HG03196 (cell line): ENCODE data around the gene EMP1.
"Not testable (repeated sequence)": the region's sequence is repeated elsewhere in the genome, so short reads cannot be mapped to it uniquely, and the experiment has no call there.

Source experiments
- ATAC-seq: cut with Tn5 transposase; IDR thresholded peaks from one replicate; pipeline ENCODE4 v1.9.1; 2021; ENCODE audit not compliant: unreplicated experiment

EMP1 gene

GRCh38 chr12:13255792-13256691 is 59.5 kb downstream of the EMP1 start:
- ATAC-seq = peak; percentile 93

DNA sequence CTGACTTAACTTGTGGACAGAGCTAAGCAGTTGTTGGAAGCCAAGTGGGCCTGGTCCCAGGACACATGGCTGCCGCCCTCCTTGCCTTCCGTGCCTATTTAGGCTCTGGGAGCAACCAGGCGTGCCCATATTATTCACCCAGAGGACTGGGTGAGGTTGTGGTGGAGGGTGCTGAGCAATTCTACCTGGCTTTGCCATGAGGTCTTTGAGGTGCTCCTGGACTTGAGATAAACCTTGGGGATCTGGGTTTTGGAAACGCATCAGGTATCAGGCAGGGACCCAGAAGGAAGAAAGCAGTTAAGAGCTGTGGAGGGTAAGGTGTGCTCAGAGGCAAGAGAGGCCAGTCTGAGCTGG is 60.1 kb downstream of the EMP1 start:
- ATAC-seq = no peak

DNA sequence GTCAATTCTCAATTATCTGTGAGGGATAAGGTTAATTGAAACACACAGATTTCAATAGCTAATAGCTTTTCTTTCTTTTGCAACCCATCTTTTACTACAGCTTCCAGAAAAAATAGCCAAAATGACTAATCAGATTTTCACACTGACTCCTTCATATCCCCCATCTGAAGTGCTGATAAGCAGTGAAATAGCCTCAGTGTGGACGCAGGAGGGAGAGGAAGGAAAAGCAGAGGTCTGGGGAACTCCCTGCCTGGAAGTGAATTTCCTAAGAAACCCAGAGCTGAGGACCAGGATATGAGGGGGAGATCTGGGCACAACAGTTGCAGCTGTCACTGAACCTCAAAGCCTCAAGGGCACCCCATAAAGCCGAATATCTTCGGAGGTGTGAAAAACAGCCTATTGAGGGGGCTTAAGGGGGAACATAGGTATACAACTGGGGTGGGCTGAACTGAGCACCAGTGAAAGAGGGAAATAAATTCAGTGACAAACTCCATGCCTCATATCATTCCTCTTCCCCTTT is 60.9 kb downstream of the EMP1 start:
- no peak for ATAC-seq

GRCh38 chr12:13258197-13258596 is 61.7 kb downstream of the EMP1 start:
- no peak for ATAC-seq

- ATAC-seq = no peak
Observed at GRCh38 chr12:13258717-13259119, 62.2 kb downstream of the EMP1 start.

- ATAC-seq = not testable (repeated sequence)
Observed at GRCh38 chr12:13259625-13260024, 63.1 kb downstream of the EMP1 start.

DNA sequence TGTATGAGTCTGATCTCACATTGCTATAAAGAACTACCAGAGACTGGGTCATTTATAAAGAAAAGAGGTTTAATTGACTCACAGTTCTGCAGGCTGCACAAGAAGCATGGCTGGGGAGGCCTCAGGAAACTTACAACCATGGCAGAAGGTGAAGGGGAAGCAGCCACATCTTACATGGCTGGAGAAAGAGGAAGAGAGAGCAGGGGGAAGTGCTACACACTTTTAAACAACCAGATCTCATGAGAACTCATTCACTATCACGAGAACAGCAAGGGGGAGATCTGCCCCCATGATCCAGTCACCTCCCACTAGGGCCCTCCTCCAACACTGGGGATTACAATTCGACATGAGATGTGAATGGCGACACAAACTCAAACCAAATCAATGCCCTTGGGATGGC is 71.3 kb downstream of the EMP1 start:
- not testable (repeated sequence) for ATAC-seq

DNA sequence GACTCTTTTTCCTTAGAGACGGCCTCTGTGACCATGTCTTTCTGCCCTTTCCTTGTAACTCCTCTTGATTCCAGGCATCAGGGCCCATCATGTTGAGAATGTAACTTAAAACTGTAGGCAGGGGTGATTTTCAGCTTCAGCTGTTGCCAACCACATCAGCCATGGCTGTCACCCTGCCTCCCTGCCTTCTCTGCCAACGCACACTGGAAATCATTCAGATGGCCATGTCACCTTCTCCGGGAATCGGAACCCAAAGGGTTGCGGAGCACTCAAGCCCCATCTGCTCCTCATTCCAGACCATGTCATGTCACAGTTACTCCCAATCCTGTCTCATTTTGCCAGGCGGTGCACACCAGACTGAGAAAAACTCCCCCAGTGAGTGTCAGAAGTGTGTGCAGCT is 72.1 kb downstream of the EMP1 start:
- ATAC-seq = no peak
